Measurements from ENCODE around the gene CYP2C9.

The CYP2C9 gene

GRCh38 chr10:95034401-95034800 lies 95.9 kb downstream of the CYP2C9 start:
- no peak for DNase-seq (ENCODE audit: low read depth)
- no peak overlapping the region for H3K4me3 ChIP-seq (ENCODE audit: low read depth, low read length)
- TF ChIP-seq MYC (IDR thresholded peaks at IDR 0.05; ENCODE audit: low read depth, low read length), result no peak
- TF ChIP-seq POLR2A (IDR thresholded peaks at IDR 0.05; ENCODE audit: extremely low read depth, insufficient read length), result no peak
- TF ChIP-seq MAX (IDR thresholded peaks at IDR 0.05; ENCODE audit: low read depth, low read length), result no peak
- no peak for TF ChIP-seq CTCF (IDR thresholded peaks at IDR 0.05; ENCODE audit: low read depth, low read length)

- no peak for DNase-seq (ENCODE audit: low read depth)
- H3K4me3 ChIP-seq (ENCODE audit: low read depth, low read length), result no peak overlapping the region
- TF ChIP-seq CTCF (IDR thresholded peaks at IDR 0.05; ENCODE audit: low read depth, low read length) (no peak), MYC (IDR thresholded peaks at IDR 0.05; ENCODE audit: low read depth, low read length) (no peak), POLR2A (IDR thresholded peaks at IDR 0.05; ENCODE audit: extremely low read depth, insufficient read length) (no peak), MAX (IDR thresholded peaks at IDR 0.05; ENCODE audit: low read depth, low read length) (no peak)
Measured at GRCh38 chr10:95035332-95036295, 97.2 kb downstream of the CYP2C9 start.

- TF ChIP-seq POLR2A (IDR thresholded peaks at IDR 0.05; ENCODE audit: extremely low read depth, insufficient read length) (no peak), MAX (IDR thresholded peaks at IDR 0.05; ENCODE audit: low read depth, low read length) (no peak), MYC (IDR thresholded peaks at IDR 0.05; ENCODE audit: low read depth, low read length) (no peak), CTCF (IDR thresholded peaks at IDR 0.05; ENCODE audit: low read depth, low read length) (no peak)
- H3K4me3 ChIP-seq (ENCODE audit: low read depth, low read length), result no peak overlapping the region
- DNase-seq (ENCODE audit: low read depth), result no peak
Measured at GRCh38 chr10:95039281-95039680, 100.8 kb downstream of the CYP2C9 start.

Data from NB4 (cell line).